H1 (cell line): ENCODE measurements around the gene ASAP2. TPM values are rescaled to one million over a fixed set of nuclear protein-coding genes. Genes with fewer than 3 reads are reported as not detected.

Experiments used
- CTCF ChIA-PET: fragments of 300-600 bp; sonication (Branson Sonifier 250); formaldehyde crosslinking; loops from one replicate; lab custom pipeline; 2021; ENCODE audit not compliant: partially characterized antibody; lab: Charles Lee
- POLR2A ChIA-PET: fragments of 300-600 bp; sonication (Branson Sonifier 250); formaldehyde crosslinking; loops from one replicate; lab custom pipeline; 2021; ENCODE audit warnings: inconsistent platforms; ENCODE audit not compliant: partially characterized antibody; lab: Charles Lee
- DNase-seq, 2 experiments: peaks; one replicate each; pipeline versions ENCODE4 v3.0.0 to v3.0.0-alpha.2; 2010 to 2022; ENCODE audit warnings: low spot score in 2 of 2, low read depth in 1 of 2, mixed read lengths in 1 of 2
- FAIRE-seq: peaks from 2 replicates; lab custom pipeline; 2011; peaks lifted over from hg19 to GRCh38; lab: Jason Lieb, UNC
- H2AFZ ChIP-seq: 2 replicates; pipeline ENCODE4 v1.8.1; 2012; ENCODE audit warnings: low read length, inconsistent platforms
- H2AK5ac ChIP-seq: 2 replicates; pipeline ENCODE4 v1.6.1; 2013; ENCODE audit warnings: low read depth, low read length
- H2BK120ac ChIP-seq: replicated peaks from 2 replicates; pipeline ENCODE3; 2013; ENCODE audit warnings: low read depth, low read length, inconsistent platforms
- H2BK12ac ChIP-seq: 2 replicates; pipeline ENCODE4 v1.6.1; 2013; ENCODE audit warnings: low read depth, low read length
- H2BK15ac ChIP-seq: 2 replicates; pipeline ENCODE4 v1.6.1; 2013; ENCODE audit warnings: low read length
- H2BK20ac ChIP-seq: 2 replicates; pipeline ENCODE4 v1.6.1; 2013; ENCODE audit warnings: low read length
- H2BK5ac ChIP-seq: 2 replicates; pipeline ENCODE4 v1.6.1; 2013; ENCODE audit warnings: low read depth, low read length
- H3K14ac ChIP-seq: 2 replicates; pipeline ENCODE4 v1.6.1; 2013; ENCODE audit warnings: inconsistent platforms; ENCODE audit not compliant: insufficient read length
- H3K18ac ChIP-seq: 2 replicates; pipeline ENCODE4 v1.6.1; 2013; ENCODE audit warnings: low read length; ENCODE audit errors: extremely low read depth
- H3K23ac ChIP-seq: 2 replicates; pipeline ENCODE4 v1.6.1; 2013; ENCODE audit warnings: inconsistent platforms; ENCODE audit not compliant: insufficient read length
- H3K23me2 ChIP-seq: 2 replicates; pipeline ENCODE4 v1.6.1; 2013; ENCODE audit warnings: low read depth, low read length
- H3K27ac ChIP-seq: 2 replicates; pipeline ENCODE4 v1.6.1; 2011; ENCODE audit warnings: low read depth, low read length, inconsistent platforms
- H3K27me3 ChIP-seq, 4 experiments: replicated peaks in 1 of 4; 1 replicate in 1 of 4; 2 replicates in 3 of 4; pipeline versions ENCODE4 v1.6.1 to v1.8.1; 2011 to 2013; ENCODE audit warnings: low read length in 3 of 4, mild to moderate bottlenecking in 3 of 4, inconsistent platforms in 2 of 4, mixed read lengths in 2 of 4, moderate library complexity in 1 of 4; ENCODE audit not compliant: control insufficient read depth in 3 of 4, insufficient read depth in 3 of 4; ENCODE audit errors: extremely low read depth in 1 of 4
- H3K36me3 ChIP-seq, 4 experiments: 2 replicates each; pipeline versions ENCODE4 v1.6.1 to v1.8.1; 2011 to 2013; ENCODE audit warnings: mild to moderate bottlenecking in 4 of 4, low read length in 3 of 4, moderate library complexity in 2 of 4, control low read depth in 1 of 4, inconsistent platforms in 1 of 4; ENCODE audit not compliant: insufficient read depth in 4 of 4, control insufficient read depth in 2 of 4
- H3K4ac ChIP-seq: replicated peaks from 2 replicates; pipeline ENCODE3; 2013; ENCODE audit warnings: low read length, low read depth, mixed read lengths, inconsistent platforms; ENCODE audit not compliant: insufficient read length
- H3K4me1 ChIP-seq, 4 experiments: replicated peaks in 1 of 4; 1 replicate in 1 of 4; 2 replicates in 3 of 4; pipeline versions ENCODE4 v1.6.1 to v1.8.1; 2011 to 2013; ENCODE audit warnings: low read length in 3 of 4, inconsistent platforms in 2 of 4, mixed read lengths in 1 of 4; ENCODE audit not compliant: insufficient read depth in 4 of 4, control insufficient read depth in 3 of 4
- H3K4me2 ChIP-seq, 2 experiments: 2 replicates each; pipeline versions ENCODE4 v1.6.1 to v1.8.1; 2011 to 2013; ENCODE audit warnings: low read depth in 2 of 2, low read length in 2 of 2, control low read depth in 1 of 2, inconsistent platforms in 1 of 2, mild to moderate bottlenecking in 1 of 2; ENCODE audit not compliant: insufficient read depth in 1 of 2
- H3K4me3 ChIP-seq, 4 experiments: fragments of 200-600, 300-600 bp in 1 of 4; sonication (generic), shearing (Covaris generic), sonication (Bioruptor Twin) in 1 of 4; 2 replicates each; pipeline versions ENCODE4 v1.5.1 to v1.8.1; 2011 to 2016; ENCODE audit warnings: low read length in 4 of 4, low read depth in 3 of 4, control low read depth in 2 of 4, inconsistent platforms in 2 of 4, mild to moderate bottlenecking in 2 of 4, mixed read lengths in 1 of 4, moderate library complexity in 1 of 4; ENCODE audit not compliant: insufficient read depth in 2 of 4; ENCODE audit errors: extremely low read depth in 1 of 4
- H3K56ac ChIP-seq: replicated peaks from 2 replicates; pipeline ENCODE3; 2013; ENCODE audit warnings: low read depth, mild to moderate bottlenecking, mixed read lengths, low read length, inconsistent platforms; ENCODE audit not compliant: insufficient read length
- H3K79me1 ChIP-seq: 2 replicates; pipeline ENCODE4 v1.6.1; 2013; ENCODE audit warnings: low read depth, low read length, control low read depth
- H3K79me2 ChIP-seq, 2 experiments: 2 replicates each; pipeline versions ENCODE4 v1.6.1 to v1.8.1; 2012 to 2013; ENCODE audit warnings: low read length in 2 of 2, mild to moderate bottlenecking in 2 of 2, inconsistent platforms in 1 of 2; ENCODE audit not compliant: insufficient read depth in 2 of 2, control insufficient read depth in 1 of 2
- H3K9ac ChIP-seq, 4 experiments: replicated peaks in 1 of 4; 1 replicate in 1 of 4; 2 replicates in 3 of 4; pipeline versions ENCODE4 v1.6.1 to v1.8.1; 2011 to 2013; ENCODE audit warnings: low read depth in 3 of 4, low read length in 3 of 4, control low read depth in 2 of 4, mild to moderate bottlenecking in 2 of 4, moderate library complexity in 2 of 4, inconsistent platforms in 1 of 4; ENCODE audit errors: extremely low read depth in 1 of 4
- H3K9me3 ChIP-seq, 2 experiments: 2 replicates each; pipeline versions ENCODE4 v1.6.1 to v1.8.1; 2012 to 2013; ENCODE audit warnings: mild to moderate bottlenecking in 2 of 2, moderate library complexity in 2 of 2, control low read depth in 1 of 2, inconsistent platforms in 1 of 2, low read depth in 1 of 2, low read length in 1 of 2, mixed read lengths in 1 of 2; ENCODE audit not compliant: insufficient read depth in 2 of 2
- H4K20me1 ChIP-seq, 2 experiments: replicated peaks in 1 of 2; 2 replicates each; pipeline versions ENCODE3 to v1.8.1; 2011 to 2013; ENCODE audit warnings: inconsistent platforms in 2 of 2, low read length in 2 of 2, mild to moderate bottlenecking in 1 of 2; ENCODE audit not compliant: insufficient read depth in 2 of 2, control insufficient read depth in 1 of 2
- H4K5ac ChIP-seq: 2 replicates; pipeline ENCODE4 v1.6.1; 2013; ENCODE audit warnings: low read length, low read depth, mixed read lengths, inconsistent platforms; ENCODE audit not compliant: insufficient read length
- H4K8ac ChIP-seq: 2 replicates; pipeline ENCODE4 v1.8.0; 2013; ENCODE audit warnings: mild to moderate bottlenecking, moderate library complexity, low read length, inconsistent platforms; ENCODE audit not compliant: insufficient read depth; ENCODE audit errors: extremely low read depth
- H4K91ac ChIP-seq: replicated peaks from 2 replicates; pipeline ENCODE3; 2013; ENCODE audit warnings: low read length, mixed read lengths, inconsistent platforms; ENCODE audit not compliant: insufficient read length
- FOSL1 ChIP-seq: IDR thresholded peaks from 2 replicates; pipeline ENCODE4 v1.6.1; 2011; ENCODE audit warnings: mild to moderate bottlenecking, low read depth, low read length, moderate library complexity; ENCODE audit not compliant: insufficient read depth
- ZNF274 ChIP-seq: IDR thresholded peaks from 2 replicates; pipeline ENCODE4 v1.7.0; 2012; ENCODE audit warnings: low read length, borderline replicate concordance; ENCODE audit errors: extremely low read depth
- WGBS, 2 experiments: shearing (Covaris generic) in 1 of 2; methylation state at CpG; one replicate each; pipeline versions ENCODE4 v1.1.6 to v1.1.7; 2013 to 2015; ENCODE audit warnings: low lambda C conversion rate in 2 of 2, mixed read lengths in 2 of 2, inconsistent platforms in 1 of 2, low coverage in 1 of 2, missing lambda C conversion rate in 1 of 2; ENCODE audit not compliant: insufficient replicate concordance in 2 of 2, insufficient coverage in 1 of 2, insufficient read length in 1 of 2; ENCODE audit errors: extremely low coverage in 1 of 2, missing lambda C conversion rate in 1 of 2; 5-methylcytosine and 5-hydroxymethylcytosine counted together
- polyA plus RNA-seq, 7 experiments: library from polyadenylated mRNA; depleted of rRNA in 3 of 7; stranded (reverse) in 5 of 7; unstranded in 2 of 7; fragments of >200 nt in 5 of 7; fragments of 200-250 nt in 2 of 7; gene quantifications; 1 replicate in 5 of 7; 2 replicates in 1 of 7; 4 replicates in 1 of 7; pipeline versions ENCODE4 v1.2.1 to v1.2.3, GENCODE V29; 2011 to 2013; ENCODE audit warnings: missing spikeins in 2 of 7, mixed read lengths in 2 of 7
- total RNA-seq: library from RNA; stranded (reverse); fragmentation: NEBNext Ultra II Directional; extraction: Animal tissue kit (Norgen Biotek cat#: 25700); gene quantifications from 2 replicates; pipeline ENCODE4 v1.2.1, GENCODE V29; 2021

ASAP2 gene
- total and polyA plus RNA-seq, 2 of the 8 experiments (the other 6 are each of a cell fraction or from before 2014, with no cell fraction given): 10.2 to 18.7 TPM

DNA sequence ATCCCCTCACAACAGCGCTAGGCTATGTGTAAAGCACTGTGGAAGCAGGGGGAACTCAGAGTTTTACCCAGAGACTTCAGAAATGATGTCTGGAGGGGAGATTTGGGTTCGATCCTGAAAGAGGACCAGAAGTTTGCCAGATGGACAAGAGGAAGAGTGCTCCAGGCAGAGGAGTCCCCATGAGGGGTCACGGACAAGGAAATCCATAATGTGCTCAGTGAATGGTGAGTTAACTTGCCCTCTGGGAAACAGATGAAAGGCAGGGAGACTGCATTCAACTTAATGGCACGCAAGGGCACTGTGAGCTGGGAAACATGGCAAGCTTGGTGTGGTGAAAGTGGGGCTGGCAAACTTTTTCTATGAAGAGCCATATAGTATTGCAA is 6.0 kb upstream of the ASAP2 start:
- H3K23me2 ChIP-seq: no peaks in the 10 kb centered on the region
- ChIA-PET POLR2A (no interaction called here), CTCF (interaction anchor here (1.4 to 1.5 kb wide), 2 partner anchors 11 to 18 kb away, joined by 3 to 4 read pairs; no protein-coding TSS in a partner anchor)
- H3K4me2 ChIP-seq: no peak overlapping the region
- no peak overlapping the region for H2BK5ac ChIP-seq
- no peaks in the 10 kb centered on the region for H3K36me3 ChIP-seq
- TF ChIP-seq ZNF274: no peak
- no peak for TF ChIP-seq FOSL1
- H3K9ac ChIP-seq: no peak overlapping the region
- H3K4me1 ChIP-seq: peaks cover 0 to 2% (median 0%) of the 10 kb centered on the region in 4 experiments; a peak in 2 of 7 replicates
- no peak overlapping the region for H2BK20ac ChIP-seq
- no peak overlapping the region for H2BK120ac ChIP-seq
- DNase-seq: peak in 1 of 2 experiments; percentile 24
- H3K9me3 ChIP-seq: no peaks in the 10 kb centered on the region
- WGBS, 2 experiments: 95% methylated on average over 4 of the region's 4 CpGs; no CpG with 5 or more reads in 1 of the 2 experiments
- H3K79me2 ChIP-seq: no peaks in the 10 kb centered on the region
- no peaks in the 10 kb centered on the region; a peak in 2 of 7 replicates for H3K27me3 ChIP-seq
- H4K5ac ChIP-seq: no peak overlapping the region
- no peak overlapping the region for H3K14ac ChIP-seq
- H4K91ac ChIP-seq: no peak overlapping the region
- no peak for FAIRE-seq
- no peaks in the 10 kb centered on the region for H4K20me1 ChIP-seq
- no peak overlapping the region for H4K8ac ChIP-seq
- H3K18ac ChIP-seq: no peak overlapping the region
- H2BK12ac ChIP-seq: no peak overlapping the region
- H3K4ac ChIP-seq: no peak overlapping the region
- no peak overlapping the region for H2BK15ac ChIP-seq
- H3K27ac ChIP-seq: no peak overlapping the region
- H2AFZ ChIP-seq: no peak overlapping the region
- no peak overlapping the region for H3K56ac ChIP-seq
- H3K23ac ChIP-seq: no peak overlapping the region
- H2AK5ac ChIP-seq: no peak overlapping the region
- no peak overlapping the region for H3K4me3 ChIP-seq
- H3K79me1 ChIP-seq: no peaks in the 10 kb centered on the region
